HFF-Myc (cell line): ENCODE measurements around the gene LINC01488.

Experiments used
- DNase-seq: peaks from one replicate; pipeline ENCODE4 v3.0.0-alpha.2; 2011; ENCODE audit warnings: low read depth; ENCODE audit errors: extremely low read depth
- H3K4me3 ChIP-seq: replicated peaks from 2 replicates; pipeline ENCODE4 v1.5.1; 2011; ENCODE audit warnings: low read depth, mild to moderate bottlenecking, control low read depth, low read length
- TF ChIP-seq, protein P1 (sequence below): IDR thresholded peaks from 2 replicates; pipeline ENCODE4 v1.5.1; 2012; ENCODE audit warnings: mild to moderate bottlenecking, low read depth, low read length, control low read depth; ENCODE audit errors: missing control alignments

Gene LINC01488

DNA sequence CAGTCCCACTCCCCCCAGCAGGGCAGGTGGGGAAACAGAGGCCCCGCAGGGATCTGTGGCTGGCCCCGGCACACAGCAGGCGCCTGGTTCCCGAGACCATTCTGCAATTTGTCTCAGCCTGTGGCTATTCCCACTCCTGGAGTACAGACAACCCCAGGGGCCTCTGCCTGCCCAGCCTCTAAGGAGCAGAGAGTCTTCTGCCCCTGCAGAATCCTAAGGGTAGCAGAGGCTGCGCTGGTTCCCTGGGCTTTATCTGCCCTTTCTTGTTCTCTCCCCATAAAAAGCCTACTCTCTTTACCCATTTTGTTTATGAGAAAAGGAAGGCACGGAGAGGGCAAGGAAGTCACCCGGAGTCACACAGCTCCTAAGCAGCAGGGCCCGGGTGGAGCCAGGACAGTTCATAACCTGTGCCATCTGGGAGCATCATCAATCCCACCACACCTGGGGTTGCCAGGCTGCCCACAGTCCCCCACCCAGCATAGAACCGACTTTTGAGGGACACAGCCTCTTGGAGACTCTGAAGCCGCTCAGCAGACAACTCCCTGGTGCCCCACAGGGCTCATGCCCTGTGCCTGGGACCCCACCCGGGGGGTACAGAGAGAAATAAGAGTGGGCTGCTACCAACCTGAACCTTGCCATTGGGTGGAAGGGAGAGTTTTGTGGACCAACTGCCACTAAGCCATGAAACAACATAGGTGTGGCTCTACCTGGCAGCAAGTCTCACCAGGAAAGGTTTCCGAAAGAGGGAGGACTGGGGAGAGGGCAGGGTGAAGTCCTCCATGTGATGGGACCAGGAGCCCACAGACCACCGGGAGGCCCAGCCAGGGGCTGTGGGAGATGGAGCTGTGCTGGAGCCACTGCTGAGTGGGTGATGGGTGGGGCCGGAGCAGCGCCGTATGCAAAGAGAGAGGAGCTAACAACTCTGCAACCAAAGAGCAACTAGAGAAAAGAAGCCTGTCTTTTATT is 17.2 kb upstream of the LINC01488 start:
- no peak for DNase-seq
- TF ChIP-seq, protein P1, sequence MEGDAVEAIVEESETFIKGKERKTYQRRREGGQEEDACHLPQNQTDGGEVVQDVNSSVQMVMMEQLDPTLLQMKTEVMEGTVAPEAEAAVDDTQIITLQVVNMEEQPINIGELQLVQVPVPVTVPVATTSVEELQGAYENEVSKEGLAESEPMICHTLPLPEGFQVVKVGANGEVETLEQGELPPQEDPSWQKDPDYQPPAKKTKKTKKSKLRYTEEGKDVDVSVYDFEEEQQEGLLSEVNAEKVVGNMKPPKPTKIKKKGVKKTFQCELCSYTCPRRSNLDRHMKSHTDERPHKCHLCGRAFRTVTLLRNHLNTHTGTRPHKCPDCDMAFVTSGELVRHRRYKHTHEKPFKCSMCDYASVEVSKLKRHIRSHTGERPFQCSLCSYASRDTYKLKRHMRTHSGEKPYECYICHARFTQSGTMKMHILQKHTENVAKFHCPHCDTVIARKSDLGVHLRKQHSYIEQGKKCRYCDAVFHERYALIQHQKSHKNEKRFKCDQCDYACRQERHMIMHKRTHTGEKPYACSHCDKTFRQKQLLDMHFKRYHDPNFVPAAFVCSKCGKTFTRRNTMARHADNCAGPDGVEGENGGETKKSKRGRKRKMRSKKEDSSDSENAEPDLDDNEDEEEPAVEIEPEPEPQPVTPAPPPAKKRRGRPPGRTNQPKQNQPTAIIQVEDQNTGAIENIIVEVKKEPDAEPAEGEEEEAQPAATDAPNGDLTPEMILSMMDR = no peak
- no peak overlapping the region for H3K4me3 ChIP-seq

DNA sequence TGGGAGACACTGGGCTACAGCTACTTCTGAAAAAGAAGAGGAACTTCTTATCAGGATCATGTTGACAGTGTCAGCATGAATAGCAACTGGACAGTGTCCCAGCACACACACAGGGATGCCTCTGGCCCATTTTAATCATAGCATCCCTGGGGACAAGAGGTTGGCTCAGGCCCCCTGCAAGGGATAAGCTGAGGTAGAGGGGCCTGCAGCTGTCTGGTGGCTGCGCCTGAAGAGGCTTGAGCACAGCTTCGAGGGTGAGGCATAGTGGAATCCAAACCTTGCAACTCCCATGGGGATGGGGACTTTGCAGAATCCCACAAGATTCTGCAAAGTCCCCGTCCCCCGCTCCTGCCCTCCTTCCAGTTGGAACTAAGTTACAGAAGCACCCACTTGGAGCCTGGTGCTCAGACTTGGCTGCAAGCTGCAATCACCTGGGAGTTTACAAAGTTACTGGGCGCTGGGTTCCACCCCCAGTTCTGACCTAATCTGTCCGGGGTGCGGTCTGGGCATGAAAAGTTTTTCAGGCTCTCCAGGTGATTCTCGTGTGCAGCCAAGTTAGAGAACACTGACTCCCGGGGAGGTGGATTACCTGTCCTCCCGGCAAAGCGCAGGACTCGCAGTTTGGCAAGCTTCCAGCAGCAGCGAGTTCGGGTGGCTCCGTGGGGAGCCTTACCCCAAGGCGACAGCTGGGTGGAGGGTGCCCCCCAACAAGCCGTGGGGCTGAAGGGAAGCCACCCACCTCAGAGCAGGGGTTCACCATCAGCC is 16.0 kb upstream of the LINC01488 start:
- no peak overlapping the region for H3K4me3 ChIP-seq
- TF ChIP-seq, protein P1 = no peak
- DNase-seq = no peak

DNA sequence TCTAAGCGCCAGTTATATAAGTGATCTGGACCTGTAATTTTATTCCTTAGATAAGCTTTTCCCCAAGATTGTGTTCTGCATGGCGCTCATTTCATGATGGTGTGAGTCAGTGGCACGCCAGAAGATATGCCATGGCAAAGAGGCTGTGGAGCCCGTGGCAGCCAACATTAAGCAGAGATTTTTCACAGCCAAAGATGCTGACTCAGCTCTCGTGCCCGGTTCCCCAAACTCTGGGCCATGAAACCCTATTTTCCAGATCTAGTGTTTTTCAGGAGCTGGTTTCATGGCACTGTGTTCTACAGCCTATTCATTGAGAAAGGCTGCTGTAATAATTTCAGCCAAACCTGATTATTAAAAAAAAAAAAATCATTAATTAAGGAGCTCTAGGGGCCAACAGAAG is 15.4 kb upstream of the LINC01488 start:
- no peak overlapping the region for H3K4me3 ChIP-seq
- TF ChIP-seq, protein P1 = no peak
- DNase-seq = no peak

DNA sequence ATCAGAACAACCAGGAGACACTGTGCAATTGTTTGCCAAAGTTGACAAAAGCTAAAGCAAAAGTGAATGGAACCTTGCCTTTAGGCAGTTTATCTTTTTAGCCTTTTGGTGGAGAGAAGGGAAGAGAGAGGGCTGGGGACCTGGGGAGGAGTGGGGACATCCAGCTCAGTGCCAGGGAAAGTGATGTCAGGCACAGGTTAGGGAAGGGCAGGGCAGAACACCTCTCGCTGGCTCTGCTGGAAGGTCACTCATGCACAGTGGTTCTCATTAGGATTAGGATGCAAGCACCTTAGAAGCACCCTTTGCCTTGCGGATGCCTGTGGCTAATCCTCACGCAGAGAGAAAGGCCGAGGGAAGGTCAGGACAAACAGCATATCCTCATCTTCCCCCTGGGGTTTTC is 14.3 kb upstream of the LINC01488 start:
- DNase-seq = no peak
- TF ChIP-seq, protein P1 = no peak
- no peak overlapping the region for H3K4me3 ChIP-seq

DNA sequence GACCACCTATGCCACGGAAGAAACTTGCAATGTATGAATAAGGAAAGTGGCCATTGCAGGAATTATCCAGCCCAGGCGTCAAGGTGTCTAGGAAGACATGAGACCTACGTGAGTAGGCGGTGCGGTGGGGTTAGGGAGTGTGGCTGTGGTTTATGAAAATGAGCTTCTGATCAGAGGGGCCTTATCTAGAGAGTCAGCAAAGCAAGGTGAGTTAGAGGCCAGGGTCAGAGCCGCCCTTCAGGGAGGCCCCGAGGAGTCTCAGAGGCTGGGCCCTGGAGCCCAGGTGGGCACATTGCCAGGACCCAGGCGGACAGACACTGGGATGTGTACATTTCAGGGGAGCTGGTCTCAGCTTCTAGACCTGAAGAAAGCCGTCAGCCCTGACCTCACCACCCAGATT is 13.8 kb upstream of the LINC01488 start:
- no peak for DNase-seq
- TF ChIP-seq, protein P1 = no peak

DNA sequence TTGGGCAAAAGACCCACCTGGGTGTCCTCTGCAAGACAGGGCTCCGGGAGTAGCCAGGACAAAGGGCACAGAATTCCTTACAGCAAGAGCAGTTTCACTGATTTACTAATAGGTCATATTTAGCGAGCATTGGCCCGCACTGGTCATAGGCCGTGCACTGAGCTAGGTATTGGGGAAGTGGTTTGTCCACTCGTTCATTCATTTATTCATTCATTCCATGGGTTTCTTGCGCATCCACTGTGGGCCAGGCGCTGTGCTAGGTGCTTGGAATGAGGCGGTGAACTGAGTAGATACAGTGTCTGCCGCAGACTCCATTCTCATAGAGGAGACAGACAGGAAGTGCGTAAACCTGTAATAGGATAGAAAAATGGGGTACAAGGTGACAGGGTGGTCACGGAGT is 13.2 kb upstream of the LINC01488 start:
- DNase-seq = no peak
- TF ChIP-seq, protein P1 = no peak
- H3K4me3 ChIP-seq = no peak overlapping the region

More for the DNA sequence above, 13.8 kb upstream of the LINC01488 start:
- no peak overlapping the region for H3K4me3 ChIP-seq
